Activated effector memory CD4-positive, alpha-beta T cell treated with anti-CD3 and anti-CD28 coated beads, Interleukin-2, amount 50 U/mL, for 16 hours (primary cell): ENCODE measurements around the gene ZNF687.
"Not testable (repeated sequence)": the region's sequence is repeated elsewhere in the genome, so short reads cannot be mapped to it uniquely, and the experiment has no call there.

Source experiments
- DNase-seq: peaks from one replicate; pipeline ENCODE4 v3.0.0-alpha.2; 2020

The ZNF687 gene

GRCh38 chr1:151281969-151282882, at the start of gene ZNF687:
TSS of gene ZNF687 (plus strand) at chr1:151282299. CDS start at chr1:151286292, 3,993 bp downstream.
- peak; percentile 99 for DNase-seq

GRCh38 chr1:151235235-151235634, 46.9 kb upstream of the ZNF687 start:
- no peak for DNase-seq

GRCh38 chr1:151237678-151238466, 44.2 kb upstream of the ZNF687 start:
- no peak for DNase-seq

- DNase-seq: no peak
Measured at GRCh38 chr1:151238467-151238739, 43.7 kb upstream of the ZNF687 start.

GRCh38 chr1:151242442-151242841, 39.7 kb upstream of the ZNF687 start:
- DNase-seq: no peak

GRCh38 chr1:151243683-151244216, 38.3 kb upstream of the ZNF687 start:
- DNase-seq: no peak

GRCh38 chr1:151246786-151247185, 35.3 kb upstream of the ZNF687 start:
- DNase-seq: no peak

- peak; percentile 84 for DNase-seq
Measured at GRCh38 chr1:151251656-151252470, 30.2 kb upstream of the ZNF687 start.

GRCh38 chr1:151254217-151255213, 27.6 kb upstream of the ZNF687 start, which contains the start of gene PSMD4:
TSS of gene PSMD4 (plus strand) at chr1:151254734. CDS start at chr1:151254783, 49 bp downstream.
- peak; percentile 96 for DNase-seq

- no peak for DNase-seq
Measured at GRCh38 chr1:151255381-151255780, 26.7 kb upstream of the ZNF687 start.

GRCh38 chr1:151259351-151259750, 22.7 kb upstream of the ZNF687 start:
- no peak for DNase-seq

- no peak for DNase-seq
Measured at GRCh38 chr1:151265446-151266236, 16.5 kb upstream of the ZNF687 start.

GRCh38 chr1:151266315-151266714, 15.8 kb upstream of the ZNF687 start:
- no peak for DNase-seq

- DNase-seq: no peak
Measured at GRCh38 chr1:151266821-151267220, 15.3 kb upstream of the ZNF687 start.

- DNase-seq: no peak
Measured at GRCh38 chr1:151267760-151268159, 14.3 kb upstream of the ZNF687 start.

- DNase-seq: no peak
Measured at GRCh38 chr1:151273924-151274466, 8.1 kb upstream of the ZNF687 start.

- not testable (repeated sequence) for DNase-seq
Measured at GRCh38 chr1:151275341-151275740, 6.8 kb upstream of the ZNF687 start.

- DNase-seq: no peak
Measured at GRCh38 chr1:151277249-151277648, 4.8 kb upstream of the ZNF687 start.

- DNase-seq: peak; percentile 98
Measured at GRCh38 chr1:151281225-151281968, 702 bp upstream of the ZNF687 start.
